SK-N-SH treated with all-trans-retinoic acid at 6 μM for 48 hours (cell line): ENCODE measurements around the gene C2CD5.

ENCODE experiments used
- ATAC-seq: fragments of 200-7000 bp; cut with Tn5 transposase; 3 replicates; pipeline ENCODE4 v1.9.1; 2020; ENCODE audit warnings: mild to moderate bottlenecking, moderate library complexity
- ARNTL ChIP-seq: fragments of 450-650 bp; formaldehyde crosslinking; IDR thresholded peaks from 2 replicates; pipeline ENCODE4 v1.5.0; 2020; ENCODE audit warnings: low read depth, mild to moderate bottlenecking, moderate library complexity, borderline replicate concordance
- BACH2 ChIP-seq: fragments of 250-450 bp; sonication (Bioruptor Pico); IDR thresholded peaks from 2 replicates; pipeline ENCODE4 v1.9.0; 2021; ENCODE audit warnings: mild to moderate bottlenecking, borderline replicate concordance
- CREB5 ChIP-seq: fragments of 250-450 bp; sonication (Bioruptor Pico); IDR thresholded peaks from 2 replicates; pipeline ENCODE4 v1.5.1; 2020; ENCODE audit warnings: low read depth, mild to moderate bottlenecking, moderate library complexity
- CSDC2 ChIP-seq: fragments of 250-450 bp; sonication (Bioruptor Pico); IDR thresholded peaks from 2 replicates; pipeline ENCODE4 v1.5.0; 2020; ENCODE audit warnings: mild to moderate bottlenecking, moderate library complexity
- CSRNP3 ChIP-seq: fragments of 250-450 bp; sonication (Bioruptor Pico); IDR thresholded peaks from 2 replicates; pipeline ENCODE4 v1.5.1; 2021; ENCODE audit warnings: mild to moderate bottlenecking, moderate library complexity
- ESRRG ChIP-seq: fragments of 250-450 bp; sonication (Bioruptor Pico); IDR thresholded peaks from 2 replicates; pipeline ENCODE4 v1.6.1; 2021; ENCODE audit warnings: mild to moderate bottlenecking
- ISL1 ChIP-seq: fragments of 250-450 bp; sonication (Bioruptor Pico); IDR thresholded peaks from 2 replicates; pipeline ENCODE4 v2.1.2; 2022; ENCODE audit warnings: mild to moderate bottlenecking, moderate library complexity
- OSR1 ChIP-seq: fragments of 250-450 bp; sonication (Bioruptor Pico); IDR thresholded peaks from 2 replicates; pipeline ENCODE4 v1.8.0; 2022; ENCODE audit warnings: moderate library complexity, mild to moderate bottlenecking, inconsistent platforms
- PATZ1 ChIP-seq: fragments of 250-450 bp; sonication (Bioruptor Pico); IDR thresholded peaks from 2 replicates; pipeline ENCODE4 v1.8.0; 2020; ENCODE audit warnings: mild to moderate bottlenecking, moderate library complexity, borderline replicate concordance
- POU6F1 ChIP-seq: fragments of 250-450 bp; sonication (Bioruptor Pico); IDR thresholded peaks from 2 replicates; pipeline ENCODE4 v1.8.0; 2021; ENCODE audit warnings: low read depth, mild to moderate bottlenecking, moderate library complexity, borderline replicate concordance
- PPARA ChIP-seq: fragments of 250-450 bp; sonication (Bioruptor Pico); IDR thresholded peaks from 2 replicates; pipeline ENCODE4 v1.5.0; 2020; ENCODE audit warnings: mild to moderate bottlenecking, borderline replicate concordance
- RARB ChIP-seq: fragments of 250-450 bp; sonication (Bioruptor Pico); IDR thresholded peaks from 2 replicates; pipeline ENCODE4 v1.8.0; 2021; ENCODE audit warnings: mild to moderate bottlenecking, moderate library complexity
- SNAI2 ChIP-seq: fragments of 250-450 bp; sonication (Bioruptor Pico); IDR thresholded peaks from 2 replicates; pipeline ENCODE4 v1.5.0; 2020; ENCODE audit warnings: mild to moderate bottlenecking, moderate library complexity
- TCF4 ChIP-seq: fragments of 250-450 bp; sonication (Bioruptor Pico); IDR thresholded peaks from 2 replicates; pipeline ENCODE4 v1.8.0; 2021; ENCODE audit warnings: mild to moderate bottlenecking, moderate library complexity, borderline replicate concordance
- TOX ChIP-seq: fragments of 250-450 bp; sonication (Bioruptor Pico); IDR thresholded peaks from 2 replicates; pipeline ENCODE4 v1.8.0; 2021; ENCODE audit warnings: mild to moderate bottlenecking, moderate library complexity, borderline replicate concordance
- TSHZ2 ChIP-seq: fragments of 250-450 bp; sonication (Bioruptor Pico); IDR thresholded peaks from 2 replicates; pipeline ENCODE4 v1.5.0; 2020; ENCODE audit warnings: mild to moderate bottlenecking, moderate library complexity
- ZC3H10 ChIP-seq: fragments of 250-450 bp; sonication (Bioruptor Pico); IDR thresholded peaks from 2 replicates; pipeline ENCODE4 v1.5.1; 2021; ENCODE audit warnings: mild to moderate bottlenecking, moderate library complexity
- ZFP3 ChIP-seq: fragments of 250-450 bp; sonication (Bioruptor Pico); IDR thresholded peaks from 2 replicates; pipeline ENCODE4 v1.5.0; 2020; ENCODE audit warnings: mild to moderate bottlenecking, moderate library complexity
- ZFP30 ChIP-seq: fragments of 450-650 bp; formaldehyde crosslinking; IDR thresholded peaks from 2 replicates; pipeline ENCODE4 v1.5.0; 2022; ENCODE audit warnings: mild to moderate bottlenecking, moderate library complexity
- ZNF70 ChIP-seq: fragments of 450-650 bp; formaldehyde crosslinking; IDR thresholded peaks from 2 replicates; pipeline ENCODE4 v1.5.0; 2020; ENCODE audit warnings: mild to moderate bottlenecking, moderate library complexity
- ZNF8 ChIP-seq: fragments of 450-650 bp; formaldehyde crosslinking; IDR thresholded peaks from 2 replicates; pipeline ENCODE4 v1.5.0; 2020; ENCODE audit warnings: mild to moderate bottlenecking, moderate library complexity

The C2CD5 gene

GRCh38 chr12:22577667-22578066, 33.3 kb upstream of the C2CD5 start (continued):
- no peak for TF ChIP-seq ZFP3

- TF ChIP-seq RARB (no peak), POU6F1 (CRISPR knock-in tag) (no peak), PATZ1 (no peak), PPARA (CRISPR knock-in tag) (no peak), ESRRG (CRISPR knock-in tag) (no peak), TOX (no peak), ZFP3 (no peak), TSHZ2 (CRISPR knock-in tag) (no peak), CSDC2 (no peak), CREB5 (CRISPR knock-in tag) (no peak), CSRNP3 (CRISPR knock-in tag) (no peak), ARNTL (CRISPR knock-in tag) (no peak), OSR1 (CRISPR knock-in tag) (no peak), BACH2 (no peak), TCF4 (CRISPR knock-in tag) (no peak), ZNF70 (CRISPR knock-in tag) (no peak)
- no peak for ATAC-seq
These were observed 32.1 kb upstream of the C2CD5 start for GRCh38 chr12:22576473-22576872.

GRCh38 chr12:22576065-22576464, 31.7 kb upstream of the C2CD5 start:
- no peak for ATAC-seq
- no peak for TF ChIP-seq ZC3H10 (CRISPR knock-in tag)
- TF ChIP-seq CSDC2, result no peak
- TF ChIP-seq TOX, result no peak
- no peak for TF ChIP-seq ZFP3
- no peak for TF ChIP-seq OSR1 (CRISPR knock-in tag)
- TF ChIP-seq ZNF70 (CRISPR knock-in tag), result no peak
- no peak for TF ChIP-seq ZNF8 (CRISPR knock-in tag)
- no peak for TF ChIP-seq PPARA (CRISPR knock-in tag)
- no peak for TF ChIP-seq POU6F1 (CRISPR knock-in tag)
- no peak for TF ChIP-seq ESRRG (CRISPR knock-in tag)
- TF ChIP-seq SNAI2 (CRISPR knock-in tag), result no peak
- TF ChIP-seq ZFP30 (CRISPR knock-in tag), result no peak
- TF ChIP-seq CREB5 (CRISPR knock-in tag), result no peak
- TF ChIP-seq ISL1, result no peak
